HG02938 (cell line): ENCODE measurements around the gene CCNY.

Experiments
- ATAC-seq: cut with Tn5 transposase; IDR thresholded peaks from one replicate; pipeline ENCODE4 v1.9.1; 2021; ENCODE audit warnings: mild to moderate bottlenecking, moderate library complexity; ENCODE audit not compliant: unreplicated experiment

The CCNY gene

DNA sequence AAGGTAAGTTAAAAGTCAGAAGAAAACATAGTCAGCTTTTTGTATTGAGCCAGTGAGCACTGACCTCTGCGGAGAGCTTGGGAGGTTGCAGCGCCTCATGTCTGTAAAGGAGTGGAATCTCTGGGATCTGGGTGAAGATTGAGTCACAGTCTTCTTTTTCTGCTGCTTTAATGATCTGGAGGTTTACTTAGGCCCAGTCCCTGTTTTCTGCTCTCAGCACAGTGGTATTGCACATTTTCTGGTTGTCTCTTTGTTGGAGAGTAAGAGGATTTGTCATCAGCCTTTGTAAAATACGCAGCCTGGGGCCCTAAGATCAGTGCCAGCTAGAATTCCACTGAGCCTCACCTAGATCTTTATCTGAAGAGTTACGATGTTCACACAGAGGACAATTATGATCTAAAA lies 210.5 kb downstream of the CCNY start:
- ATAC-seq, result no peak

GRCh38 chr10:35552650-35553342 lies 216.5 kb downstream of the CCNY start:
- ATAC-seq, result no peak

- ATAC-seq, result no peak
Measured at GRCh38 chr10:35554036-35554435, 217.7 kb downstream of the CCNY start.

- ATAC-seq, result peak; percentile 65
Measured at GRCh38 chr10:35554461-35555056, 218.2 kb downstream of the CCNY start.

GRCh38 chr10:35555962-35556930 lies 219.9 kb downstream of the CCNY start:
- ATAC-seq, result no peak

GRCh38 chr10:35558276-35558675 lies 222.0 kb downstream of the CCNY start:
- no peak for ATAC-seq

DNA sequence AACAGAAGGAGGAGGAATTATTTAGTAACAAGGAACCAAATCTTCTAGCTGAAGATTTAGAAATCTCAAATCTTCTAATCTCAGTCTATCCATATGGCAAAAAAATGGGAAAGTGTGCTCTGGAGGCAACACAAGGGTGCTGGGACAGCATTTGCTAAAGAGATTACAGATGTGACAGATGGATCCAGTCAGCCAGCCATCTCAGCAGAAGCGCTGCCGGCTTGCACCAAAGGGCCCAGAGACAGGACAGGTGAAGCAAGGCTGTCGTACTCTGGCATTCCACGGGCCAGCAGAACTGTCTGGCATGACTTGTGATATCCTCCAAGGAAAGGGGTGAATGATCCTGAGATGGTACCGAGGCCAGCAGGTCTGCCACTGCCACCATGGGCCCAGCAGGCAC lies 223.1 kb downstream of the CCNY start:
- ATAC-seq, result no peak

DNA sequence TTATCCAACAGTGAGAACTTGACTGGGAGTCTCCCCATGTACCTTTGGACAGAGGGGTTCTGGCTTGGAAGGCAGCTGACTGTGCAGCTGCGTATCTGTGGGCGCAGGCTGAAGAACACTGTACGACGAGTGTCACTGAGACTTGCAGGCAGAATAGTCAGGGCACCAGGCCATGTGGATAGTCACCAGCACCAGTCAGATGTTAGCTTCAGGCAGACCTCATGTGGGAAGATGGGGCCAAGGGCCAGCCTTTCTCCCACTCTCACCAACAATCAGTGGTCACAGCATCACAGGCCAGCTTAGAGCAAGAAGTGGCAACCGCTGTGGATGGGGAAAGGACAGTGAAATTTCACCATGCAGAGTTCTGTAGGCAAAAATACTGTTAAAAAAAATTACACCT lies 225.4 kb downstream of the CCNY start:
- no peak for ATAC-seq

DNA sequence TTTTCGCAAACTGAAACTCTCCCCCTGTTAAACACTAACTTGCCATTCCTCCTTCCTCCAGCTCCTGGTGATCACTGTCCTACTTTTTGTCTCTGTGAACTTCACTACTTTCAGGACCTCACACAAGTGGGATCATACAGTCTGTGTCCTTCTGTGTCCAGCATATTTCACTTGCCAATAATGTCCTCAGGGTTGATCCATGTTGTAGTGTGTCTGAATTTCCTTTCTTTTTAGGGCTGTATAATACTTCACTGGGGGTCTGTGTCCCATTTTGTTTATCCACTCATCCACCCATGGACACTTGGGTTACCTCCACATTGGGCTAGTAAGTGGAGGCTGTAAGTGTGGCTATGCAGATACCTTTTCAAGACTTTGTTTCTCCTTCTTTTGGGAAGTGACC lies 226.1 kb downstream of the CCNY start:
- no peak for ATAC-seq

DNA sequence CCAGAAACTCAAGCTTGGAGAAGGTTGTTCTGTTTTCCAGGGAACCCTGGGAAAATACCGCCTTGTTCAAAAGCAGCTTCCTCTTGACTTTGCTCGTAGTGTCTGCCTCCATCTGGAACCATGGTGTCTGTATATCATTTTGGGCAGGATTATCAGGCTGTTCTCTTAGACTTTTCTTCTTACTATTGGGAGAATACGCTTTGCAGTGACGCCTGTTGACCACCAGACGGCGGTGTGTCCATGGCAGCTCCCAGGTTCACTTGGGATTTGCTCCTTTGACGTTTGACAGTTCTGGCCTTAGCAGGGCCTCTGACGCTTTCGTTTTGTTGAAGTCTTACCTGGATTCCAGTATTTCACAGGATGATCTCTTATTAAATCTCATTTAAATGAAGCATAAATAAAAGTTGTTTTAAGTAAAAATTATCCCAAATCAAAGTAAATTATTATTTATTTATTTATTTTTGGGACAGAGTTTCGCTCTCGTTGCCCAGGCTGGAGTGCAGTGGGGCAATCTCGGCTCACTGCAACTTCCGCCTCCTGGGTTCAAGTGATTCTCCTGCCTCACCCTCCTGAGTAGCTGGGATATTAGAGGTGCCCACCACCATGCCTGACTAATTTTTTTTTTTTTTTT lies 227.1 kb downstream of the CCNY start:
- peak; percentile 40 for ATAC-seq

DNA sequence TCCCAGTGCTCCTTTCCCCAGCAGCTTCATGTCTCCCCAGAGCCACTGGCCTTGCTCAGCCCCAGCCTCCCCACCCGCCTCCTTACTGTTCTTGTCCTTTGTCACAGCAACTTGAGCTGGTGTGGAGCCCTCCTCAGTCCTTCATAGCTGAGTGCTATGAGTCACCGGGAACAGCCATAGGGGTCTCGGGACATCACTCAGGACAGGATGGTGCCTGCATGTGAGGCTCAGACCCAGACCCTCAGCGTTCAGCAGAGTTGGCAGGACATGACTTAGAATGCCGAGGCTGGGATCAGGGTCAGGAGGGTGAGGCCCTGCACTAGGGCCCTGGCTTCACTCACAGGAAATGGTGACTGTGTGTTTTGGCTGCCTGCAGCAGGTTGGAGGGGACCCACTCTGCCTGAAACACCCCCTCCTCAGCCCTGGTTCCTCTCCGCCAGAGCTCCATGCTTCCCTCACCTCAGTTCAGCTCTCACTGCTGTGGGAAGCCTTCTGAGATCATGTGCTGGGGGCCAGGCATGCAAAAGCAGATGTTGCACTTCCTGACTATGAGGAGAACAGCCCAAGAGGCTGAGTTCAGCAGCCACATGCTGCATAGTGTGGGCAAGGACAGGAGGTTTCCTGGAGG lies 228.1 kb downstream of the CCNY start:
- no peak for ATAC-seq

- ATAC-seq, result no peak
Measured at GRCh38 chr10:35565602-35566081, 229.3 kb downstream of the CCNY start.

- no peak for ATAC-seq
Measured at GRCh38 chr10:35567951-35568350, 231.6 kb downstream of the CCNY start.

GRCh38 chr10:35568483-35569015 lies 232.2 kb downstream of the CCNY start:
- no peak for ATAC-seq

DNA sequence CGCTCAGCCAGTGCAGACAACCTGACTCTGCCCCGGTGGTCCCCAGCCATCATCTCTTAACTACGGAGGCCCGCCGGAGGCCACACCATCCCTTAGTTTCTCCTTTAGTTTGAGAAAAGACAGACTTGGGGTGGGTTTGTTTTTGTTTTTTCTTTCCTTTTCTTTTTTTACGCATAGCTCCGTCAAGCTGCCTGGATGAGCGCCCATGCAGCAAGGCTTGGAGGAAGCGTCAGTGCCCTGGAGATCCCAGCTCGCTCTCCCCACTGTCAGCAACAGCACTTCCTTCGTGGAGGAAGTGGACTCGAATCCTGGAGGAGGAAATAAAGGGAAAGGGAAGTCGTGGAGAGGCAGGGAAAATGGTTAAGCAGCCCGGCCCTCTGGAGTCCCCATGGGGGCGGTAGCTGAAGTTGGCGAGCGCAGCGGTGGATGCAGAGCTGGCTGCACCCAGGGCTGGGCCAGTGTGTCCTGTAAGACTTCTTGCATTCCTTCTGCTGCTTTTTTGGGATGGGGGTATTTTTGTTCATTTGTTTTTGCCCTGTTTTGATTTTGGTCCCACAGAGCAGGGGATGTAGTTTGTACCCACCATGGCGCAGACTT lies 232.9 kb downstream of the CCNY start:
- no peak for ATAC-seq

DNA sequence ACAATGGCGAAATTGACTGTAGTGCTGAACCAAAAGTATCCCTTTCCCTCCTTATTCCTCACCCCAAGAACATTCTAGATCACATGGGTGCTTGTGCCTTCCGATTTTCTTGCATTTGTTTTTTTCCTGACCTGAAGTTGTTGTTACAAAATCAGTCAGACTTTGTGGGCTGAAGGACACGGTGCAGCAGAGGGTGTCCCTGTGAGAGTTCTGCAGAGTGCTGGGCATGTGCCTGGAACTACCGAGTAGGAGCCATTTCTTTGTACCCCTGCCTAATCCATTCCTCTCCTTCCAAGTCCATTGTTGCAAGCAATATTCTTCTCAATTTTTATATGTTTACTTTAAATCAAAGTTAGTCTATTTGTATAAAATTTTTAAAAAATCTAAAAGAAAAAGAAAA lies 233.5 kb downstream of the CCNY start:
- no peak for ATAC-seq

GRCh38 chr10:35570397-35570796 lies 234.1 kb downstream of the CCNY start:
- ATAC-seq, result no peak

- ATAC-seq, result no peak
Measured at GRCh38 chr10:35572583-35572982, 236.3 kb downstream of the CCNY start.

GRCh38 chr10:35573796-35574195 lies 237.5 kb downstream of the CCNY start:
- no peak for ATAC-seq

GRCh38 chr10:35574924-35575352 lies 238.6 kb downstream of the CCNY start:
- ATAC-seq, result no peak
